ENCODE results near the gene RFC2.
"Not testable (repeated sequence)": the region's sequence is repeated elsewhere in the genome, so short reads cannot be mapped to it uniquely, and the experiment has no call there.

Gene RFC2

DNA sequence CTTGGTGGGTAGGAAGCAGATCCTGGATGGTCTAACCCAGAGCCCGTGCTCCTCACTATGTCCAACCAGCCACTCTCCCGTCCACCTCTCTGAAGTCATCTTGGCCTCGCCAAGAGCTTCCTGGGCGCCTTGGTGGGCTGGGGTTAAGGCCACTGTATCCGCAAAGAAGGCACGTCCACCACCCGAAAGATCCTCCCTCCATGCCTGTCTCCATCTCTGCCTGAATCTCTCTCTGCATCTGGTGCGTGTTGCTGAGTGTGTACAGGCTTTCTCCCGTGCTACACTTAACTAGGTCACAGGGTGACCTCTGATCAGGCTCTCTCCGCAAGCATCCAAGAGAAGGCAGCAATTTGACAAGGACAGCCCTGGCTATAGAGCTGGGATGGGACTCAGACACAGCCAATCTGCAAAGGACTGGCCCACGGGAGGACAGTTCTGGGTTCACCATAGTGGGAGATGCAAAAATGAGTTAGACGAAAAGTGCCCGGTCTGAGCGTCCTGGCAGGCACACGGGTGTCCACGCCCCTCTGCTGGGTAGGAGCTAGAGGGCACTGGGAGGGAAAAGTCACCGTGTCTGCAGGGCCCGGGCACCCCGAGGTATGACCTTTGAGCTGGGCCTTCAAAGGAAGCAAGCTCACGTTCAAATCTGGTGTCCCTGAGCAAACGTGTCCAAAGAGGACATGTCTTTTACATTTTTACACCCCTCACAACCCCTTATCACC, 9.4 kb upstream of the RFC2 start:
- Histone ChIP-seq H3K27ac (ENCODE audit: low read depth, low read length) (no peak overlapping the region), H3K9ac (ENCODE audit: low read depth in 1 of 2, low read length in 2 of 2) (no peak overlapping the region), H3K27me3 (ENCODE audit: control insufficient read depth in 1 of 2, insufficient read depth in 2 of 2, low read length in 2 of 2) (no peaks in the 10 kb centered on the region), H3K36me3 (ENCODE audit: control insufficient read depth in 1 of 2, insufficient read depth in 2 of 2, low read length in 2 of 2) (no peaks in the 10 kb centered on the region), H3K4me3 (ENCODE audit: low read depth in 1 of 2, low read length in 2 of 2) (no peak overlapping the region), H3K4me1 (ENCODE audit: control insufficient read depth in 1 of 2, insufficient read depth in 2 of 2, low read length in 2 of 2) (peaks cover 0 to 8% of the 10 kb centered on the region in 2 donors), H3K9me3 (ENCODE audit: control insufficient read depth in 1 of 2, low read length in 2 of 2) (no peaks in the 10 kb centered on the region)

DNA sequence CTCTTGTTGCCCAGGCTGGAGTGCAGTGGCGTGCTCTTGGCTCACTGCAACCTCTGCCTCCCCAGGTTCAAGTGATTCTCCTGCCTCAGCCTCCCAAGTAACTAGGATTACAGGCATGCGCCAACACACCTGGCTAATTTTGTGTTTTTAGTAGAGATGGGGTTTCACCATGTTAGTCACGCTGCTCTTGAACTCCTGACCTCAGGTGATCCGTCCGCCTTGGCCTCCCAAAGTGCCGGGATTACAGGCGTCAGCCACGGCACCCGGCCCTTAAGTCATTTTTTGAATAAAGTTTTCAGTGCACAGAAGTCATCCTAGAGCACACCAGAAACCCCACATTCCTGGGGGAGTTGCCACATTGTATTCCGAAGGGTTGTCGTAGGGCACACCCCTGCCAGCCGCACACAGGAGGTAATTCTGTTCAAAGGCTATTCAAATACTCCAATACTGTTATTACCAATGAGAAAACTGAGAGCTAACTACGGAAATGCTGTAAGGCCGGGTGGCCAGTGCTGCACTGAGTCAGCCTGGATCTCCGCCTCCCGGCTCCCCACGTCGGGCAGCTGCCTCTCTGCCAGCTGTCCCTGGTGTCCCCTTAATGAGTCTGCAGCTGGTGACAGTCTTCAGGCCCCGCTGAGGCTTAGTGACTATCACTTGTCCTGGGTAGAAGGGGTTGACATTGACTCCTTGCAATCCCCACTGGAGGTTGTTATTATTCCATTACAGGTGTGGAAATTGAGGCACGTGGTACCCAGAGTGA, 8.6 kb upstream of the RFC2 start:
- Histone ChIP-seq H3K36me3 (ENCODE audit: control insufficient read depth in 1 of 2, insufficient read depth in 2 of 2, low read length in 2 of 2) (no peaks in the 10 kb centered on the region), H3K4me1 (ENCODE audit: control insufficient read depth in 1 of 2, insufficient read depth in 2 of 2, low read length in 2 of 2) (peaks cover 0 to 8% of the 10 kb centered on the region in 2 donors), H3K27ac (ENCODE audit: low read depth, low read length) (no peak overlapping the region), H3K27me3 (ENCODE audit: control insufficient read depth in 1 of 2, insufficient read depth in 2 of 2, low read length in 2 of 2) (no peaks in the 10 kb centered on the region), H3K9ac (ENCODE audit: low read depth in 1 of 2, low read length in 2 of 2) (no peak overlapping the region), H3K4me3 (ENCODE audit: low read depth in 1 of 2, low read length in 2 of 2) (no peak overlapping the region), H3K9me3 (ENCODE audit: control insufficient read depth in 1 of 2, low read length in 2 of 2) (no peaks in the 10 kb centered on the region)

DNA sequence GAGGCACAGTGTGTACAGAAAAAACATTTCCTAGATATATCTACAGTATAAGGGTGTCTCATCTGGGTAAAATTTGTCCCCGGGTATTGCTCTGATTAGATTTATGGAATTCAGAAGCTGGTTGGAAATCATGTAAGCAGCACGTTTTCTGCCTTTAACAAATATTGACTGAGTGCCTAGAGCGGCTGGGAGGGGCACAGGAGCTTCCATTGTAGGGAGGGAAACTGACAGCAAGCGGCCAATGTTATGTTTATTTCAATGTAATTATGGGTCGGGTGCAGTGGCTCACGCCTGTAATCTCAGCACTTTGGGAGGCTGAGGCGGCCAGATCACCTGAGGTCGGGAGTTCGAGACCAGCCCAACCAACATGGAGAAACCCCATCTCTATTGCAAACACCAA, 4.4 kb upstream of the RFC2 start:
- Histone ChIP-seq H3K9me3 (ENCODE audit: control insufficient read depth in 1 of 2, low read length in 2 of 2) (no peaks in the 10 kb centered on the region), H3K4me3 (ENCODE audit: low read depth in 1 of 2, low read length in 2 of 2) (no peak overlapping the region), H3K4me1 (ENCODE audit: control insufficient read depth in 1 of 2, insufficient read depth in 2 of 2, low read length in 2 of 2) (peaks cover 0 to 12% of the 10 kb centered on the region in 2 donors), H3K27me3 (ENCODE audit: control insufficient read depth in 1 of 2, insufficient read depth in 2 of 2, low read length in 2 of 2) (no peaks in the 10 kb centered on the region), H3K9ac (ENCODE audit: low read depth in 1 of 2, low read length in 2 of 2) (no peak overlapping the region), H3K27ac (ENCODE audit: low read depth, low read length) (no peak overlapping the region), H3K36me3 (ENCODE audit: control insufficient read depth in 1 of 2, insufficient read depth in 2 of 2, low read length in 2 of 2) (no peaks in the 10 kb centered on the region)

DNA sequence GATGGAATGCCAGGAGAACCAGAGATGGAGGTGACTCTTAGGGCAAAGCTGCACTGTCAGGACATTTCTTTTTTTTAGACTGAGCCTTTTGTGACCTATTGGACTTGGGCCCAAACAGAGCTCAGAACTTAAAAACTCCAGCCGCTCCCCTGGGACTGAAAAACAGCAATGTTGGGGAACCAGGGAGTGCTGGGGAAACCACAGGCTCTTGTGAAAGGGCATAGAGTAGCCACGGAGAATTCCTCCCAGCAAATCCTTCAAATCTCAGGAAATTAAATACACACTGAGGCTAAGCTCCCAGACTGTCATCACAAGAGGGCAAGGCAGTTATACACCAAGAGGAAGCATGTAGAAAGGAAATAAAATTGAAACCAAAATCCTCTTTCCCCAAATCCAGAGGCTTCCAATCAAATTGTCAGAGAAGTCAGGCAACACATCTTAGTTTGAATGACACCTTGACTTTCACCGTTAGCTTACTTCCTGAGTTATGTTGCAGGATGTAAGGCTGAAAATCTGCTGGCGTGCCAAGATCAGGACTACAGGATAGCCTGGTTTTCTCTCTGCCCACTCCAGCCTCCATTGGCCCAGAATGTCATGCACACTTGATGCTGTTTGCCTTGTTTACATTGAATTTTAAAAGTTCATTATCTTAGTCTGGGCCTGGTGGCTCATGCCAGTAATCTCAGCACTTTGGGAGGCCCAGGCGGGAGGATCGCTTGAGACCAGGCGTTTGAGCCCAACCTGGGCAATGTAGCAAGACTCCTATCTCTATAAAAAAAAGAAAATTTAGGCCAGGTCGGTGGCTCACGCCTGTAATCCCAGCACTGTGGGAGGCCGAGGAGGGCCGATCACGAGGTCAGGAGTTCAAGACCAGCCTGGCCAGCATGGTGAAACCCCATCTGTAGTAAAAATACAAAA, 2.6 kb upstream of the RFC2 start:
- Histone ChIP-seq H3K36me3 (ENCODE audit: control insufficient read depth in 1 of 2, insufficient read depth in 2 of 2, low read length in 2 of 2) (no peaks in the 10 kb centered on the region), H3K9ac (ENCODE audit: low read depth in 1 of 2, low read length in 2 of 2) (no peak overlapping the region), H3K4me1 (ENCODE audit: control insufficient read depth in 1 of 2, insufficient read depth in 2 of 2, low read length in 2 of 2) (peaks cover 5 to 19% of the 10 kb centered on the region in 2 donors), H3K4me3 (ENCODE audit: low read depth in 1 of 2, low read length in 2 of 2) (no peak overlapping the region), H3K27ac (ENCODE audit: low read depth, low read length) (no peak overlapping the region), H3K9me3 (ENCODE audit: control insufficient read depth in 1 of 2, low read length in 2 of 2) (no peaks in the 10 kb centered on the region), H3K27me3 (ENCODE audit: control insufficient read depth in 1 of 2, insufficient read depth in 2 of 2, low read length in 2 of 2) (no peaks in the 10 kb centered on the region)

DNA sequence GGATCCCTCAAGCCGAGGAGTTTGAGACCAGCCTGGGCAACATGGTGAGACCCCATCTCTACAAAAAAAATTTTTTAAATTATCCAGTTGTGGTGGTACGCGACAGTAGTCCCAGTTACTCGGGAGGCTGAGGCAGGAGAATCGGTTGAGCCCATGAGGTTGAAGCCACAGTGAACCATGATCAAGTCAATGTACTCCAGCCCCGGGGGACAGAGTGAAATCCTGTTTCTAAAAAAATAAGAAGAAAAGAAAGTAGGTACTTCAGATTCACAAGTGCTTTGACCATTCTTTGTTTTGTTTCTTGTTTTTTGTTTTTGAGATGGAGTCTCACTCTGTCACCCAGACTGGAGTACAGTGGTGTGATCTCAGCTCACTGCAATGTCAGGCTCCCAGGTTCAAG, 1.3 kb upstream of the RFC2 start:
- H3K9me3 ChIP-seq (ENCODE audit: control insufficient read depth in 1 of 2, low read length in 2 of 2); H3K27ac ChIP-seq (ENCODE audit: low read depth, low read length); H3K36me3 ChIP-seq (ENCODE audit: control insufficient read depth in 1 of 2, insufficient read depth in 2 of 2, low read length in 2 of 2); H3K27me3 ChIP-seq (ENCODE audit: control insufficient read depth in 1 of 2, insufficient read depth in 2 of 2, low read length in 2 of 2): not testable (repeated sequence)
- Histone ChIP-seq H3K9ac (ENCODE audit: low read depth in 1 of 2, low read length in 2 of 2) (peak overlapping the region in 1 of 2 donors; percentile 90), H3K4me1 (ENCODE audit: control insufficient read depth in 1 of 2, insufficient read depth in 2 of 2, low read length in 2 of 2) (peaks cover 5 to 19% of the 10 kb centered on the region in 2 donors), H3K4me3 (ENCODE audit: low read depth in 1 of 2, low read length in 2 of 2) (peak overlapping the region; percentile 93 to 97)

DNA sequence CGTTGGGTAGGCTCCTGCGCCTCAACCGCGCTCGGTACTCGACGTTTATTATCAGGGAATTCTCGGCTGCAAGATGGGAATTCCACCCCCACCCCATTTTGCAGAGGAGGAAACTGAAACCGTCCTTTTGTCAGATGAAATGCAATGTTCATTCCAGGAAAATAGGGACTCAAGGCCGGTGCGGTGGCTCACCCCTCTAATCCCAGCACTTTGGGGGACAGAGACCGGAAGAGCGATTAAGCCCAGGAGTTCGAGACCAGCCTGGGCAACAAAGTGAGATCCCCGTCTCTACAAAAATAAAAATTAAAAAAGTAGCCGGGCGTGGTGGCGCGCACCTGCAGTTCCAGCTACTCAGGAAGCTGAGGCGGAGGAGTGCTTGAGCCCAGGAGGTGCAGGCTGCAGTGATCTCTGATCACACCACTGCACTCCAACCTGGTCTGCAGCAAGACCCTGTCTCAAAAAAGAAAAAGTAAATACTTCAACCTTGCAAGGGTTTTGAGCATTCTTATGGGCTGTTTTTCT, 720 bp upstream of the RFC2 start:
- peak overlapping the region; percentile 93 to 97 for H3K4me3 ChIP-seq (ENCODE audit: low read depth in 1 of 2, low read length in 2 of 2)
- peak overlapping the region; percentile 86 to 90 for H3K9ac ChIP-seq (ENCODE audit: low read depth in 1 of 2, low read length in 2 of 2)
- H3K9me3 ChIP-seq (ENCODE audit: control insufficient read depth in 1 of 2, low read length in 2 of 2) = no peaks in the 10 kb centered on the region
- H3K36me3 ChIP-seq (ENCODE audit: control insufficient read depth in 1 of 2, insufficient read depth in 2 of 2, low read length in 2 of 2) = peaks cover 0 to 11% of the 10 kb centered on the region in 2 donors
- peaks cover 5 to 19% of the 10 kb centered on the region in 2 donors for H3K4me1 ChIP-seq (ENCODE audit: control insufficient read depth in 1 of 2, insufficient read depth in 2 of 2, low read length in 2 of 2)
- H3K27ac ChIP-seq (ENCODE audit: low read depth, low read length) = peak overlapping the region; percentile 95
- H3K27me3 ChIP-seq (ENCODE audit: control insufficient read depth in 1 of 2, insufficient read depth in 2 of 2, low read length in 2 of 2) = no peaks in the 10 kb centered on the region

GRCh38 chr7:74253835-74254128, 417 bp downstream of the RFC2 start:
- peak overlapping the region; percentile 80 for H3K27ac ChIP-seq (ENCODE audit: low read depth, low read length)
- no peaks in the 10 kb centered on the region for H3K27me3 ChIP-seq (ENCODE audit: control insufficient read depth in 1 of 2, insufficient read depth in 2 of 2, low read length in 2 of 2)
- peak overlapping the region; percentile 90 to 94 for H3K9ac ChIP-seq (ENCODE audit: low read depth in 1 of 2, low read length in 2 of 2)
- peaks cover 5 to 19% of the 10 kb centered on the region in 2 donors for H3K4me1 ChIP-seq (ENCODE audit: control insufficient read depth in 1 of 2, insufficient read depth in 2 of 2, low read length in 2 of 2)
- no peaks in the 10 kb centered on the region for H3K9me3 ChIP-seq (ENCODE audit: control insufficient read depth in 1 of 2, low read length in 2 of 2)
- peaks cover 3 to 19% of the 10 kb centered on the region in 2 donors for H3K36me3 ChIP-seq (ENCODE audit: control insufficient read depth in 1 of 2, insufficient read depth in 2 of 2, low read length in 2 of 2)
- H3K4me3 ChIP-seq (ENCODE audit: low read depth in 1 of 2, low read length in 2 of 2) = peak overlapping the region; percentile 93 to 97

- peak overlapping the region; percentile 20 to 90 for H3K9ac ChIP-seq (ENCODE audit: low read depth in 1 of 2, low read length in 2 of 2)
These were observed 868 bp downstream of the RFC2 start for GRCh38 chr7:74253331-74253730.

GRCh38 chr7:74252893-74253292, 1.3 kb downstream of the RFC2 start:
- Histone ChIP-seq H3K27ac (ENCODE audit: low read depth, low read length) (no peak overlapping the region), H3K9ac (ENCODE audit: low read depth in 1 of 2, low read length in 2 of 2) (no peak overlapping the region)

More at GRCh38 chr7:74253331-74253730, 868 bp downstream of the RFC2 start:
- no peaks in the 10 kb centered on the region for H3K9me3 ChIP-seq (ENCODE audit: control insufficient read depth in 1 of 2, low read length in 2 of 2)
- H3K4me1 ChIP-seq (ENCODE audit: control insufficient read depth in 1 of 2, insufficient read depth in 2 of 2, low read length in 2 of 2) = peaks cover 5 to 19% of the 10 kb centered on the region in 2 donors
- peaks cover 4 to 21% of the 10 kb centered on the region in 2 donors for H3K36me3 ChIP-seq (ENCODE audit: control insufficient read depth in 1 of 2, insufficient read depth in 2 of 2, low read length in 2 of 2)
- H3K4me3 ChIP-seq (ENCODE audit: low read depth in 1 of 2, low read length in 2 of 2) = peak overlapping the region; percentile 93 to 97
- no peaks in the 10 kb centered on the region for H3K27me3 ChIP-seq (ENCODE audit: control insufficient read depth in 1 of 2, insufficient read depth in 2 of 2, low read length in 2 of 2)
- no peak overlapping the region for H3K27ac ChIP-seq (ENCODE audit: low read depth, low read length)

More at GRCh38 chr7:74252893-74253292, 1.3 kb downstream of the RFC2 start:
- peaks cover 5 to 19% of the 10 kb centered on the region in 2 donors for H3K4me1 ChIP-seq (ENCODE audit: control insufficient read depth in 1 of 2, insufficient read depth in 2 of 2, low read length in 2 of 2)
- H3K36me3 ChIP-seq (ENCODE audit: control insufficient read depth in 1 of 2, insufficient read depth in 2 of 2, low read length in 2 of 2) = peaks cover 7 to 25% of the 10 kb centered on the region in 2 donors
- no peaks in the 10 kb centered on the region for H3K9me3 ChIP-seq (ENCODE audit: control insufficient read depth in 1 of 2, low read length in 2 of 2)
- H3K27me3 ChIP-seq (ENCODE audit: control insufficient read depth in 1 of 2, insufficient read depth in 2 of 2, low read length in 2 of 2) = no peaks in the 10 kb centered on the region
- no peak overlapping the region for H3K4me3 ChIP-seq (ENCODE audit: low read depth in 1 of 2, low read length in 2 of 2)

Data from duodenal mucosa (tissue), 2 donors.